ENCODE data around the gene POMGNT1.

The POMGNT1 gene

GRCh38 chr1:46210561-46210960 is 12.3 kb upstream of the POMGNT1 start:
- DNase-seq (ENCODE audit: low spot score), result no peak

DNA sequence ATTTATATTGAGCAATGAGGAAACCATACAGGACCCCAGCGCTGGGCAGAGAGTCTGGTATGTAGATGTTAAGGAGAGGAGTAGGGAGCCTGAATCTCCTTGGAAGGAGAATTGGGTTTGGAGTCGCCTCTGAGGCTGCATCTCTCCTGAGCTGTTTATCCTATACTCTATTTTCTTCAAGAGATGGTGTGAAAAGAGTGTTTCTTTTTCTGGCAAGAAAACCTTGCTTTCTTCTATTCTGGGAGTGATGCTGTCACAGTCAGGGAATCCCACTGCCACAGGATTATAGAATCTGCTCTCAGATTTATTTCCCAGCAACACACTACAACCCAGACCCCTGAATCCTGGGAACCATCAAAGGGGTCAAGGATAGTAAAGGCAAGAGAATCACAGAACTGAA is 8.2 kb upstream of the POMGNT1 start:
- DNase-seq (ENCODE audit: low spot score), result no peak

GRCh38 chr1:46205791-46206190 is 7.6 kb upstream of the POMGNT1 start:
- no peak for DNase-seq (ENCODE audit: low spot score)

- DNase-seq (ENCODE audit: low spot score), result no peak
Measured at GRCh38 chr1:46205141-46205540, 6.9 kb upstream of the POMGNT1 start.

GRCh38 chr1:46204406-46204742 is 6.1 kb upstream of the POMGNT1 start:
- DNase-seq (ENCODE audit: low spot score), result no peak

- no peak for DNase-seq (ENCODE audit: low spot score)
Measured at GRCh38 chr1:46203738-46204405, 5.6 kb upstream of the POMGNT1 start.

DNA sequence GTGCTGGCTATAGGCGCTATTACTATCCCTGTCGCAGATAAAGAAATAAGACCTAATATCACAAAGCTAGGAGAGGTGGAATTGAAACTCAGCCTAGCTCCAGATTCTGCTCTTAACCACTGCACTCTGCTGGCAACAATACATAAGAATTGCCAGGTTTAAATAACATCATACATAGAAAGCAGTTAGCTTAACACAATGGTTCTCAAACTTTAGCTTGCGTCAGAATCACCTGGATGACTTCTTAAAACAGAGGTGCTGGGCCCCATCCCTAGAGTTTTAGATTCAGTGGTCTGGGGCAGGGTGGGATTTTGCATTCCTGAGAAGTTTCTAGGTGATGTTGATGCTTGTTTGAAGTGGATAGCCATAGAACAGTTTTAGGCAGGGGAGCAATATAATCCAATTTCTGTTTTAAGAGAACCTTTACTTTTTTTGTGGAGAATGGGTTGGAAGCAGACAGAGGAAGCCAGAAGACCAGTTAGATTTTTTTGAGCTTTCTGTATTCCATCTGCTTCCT is 1.1 kb upstream of the POMGNT1 start:
- no peak for DNase-seq (ENCODE audit: low spot score)

- peak; percentile 55 for DNase-seq (ENCODE audit: low spot score)
Measured at GRCh38 chr1:46197560-46197963, 672 bp downstream of the POMGNT1 start.

- no peak for DNase-seq (ENCODE audit: low spot score)
Measured at GRCh38 chr1:46196609-46197008, 1.6 kb downstream of the POMGNT1 start.

DNA sequence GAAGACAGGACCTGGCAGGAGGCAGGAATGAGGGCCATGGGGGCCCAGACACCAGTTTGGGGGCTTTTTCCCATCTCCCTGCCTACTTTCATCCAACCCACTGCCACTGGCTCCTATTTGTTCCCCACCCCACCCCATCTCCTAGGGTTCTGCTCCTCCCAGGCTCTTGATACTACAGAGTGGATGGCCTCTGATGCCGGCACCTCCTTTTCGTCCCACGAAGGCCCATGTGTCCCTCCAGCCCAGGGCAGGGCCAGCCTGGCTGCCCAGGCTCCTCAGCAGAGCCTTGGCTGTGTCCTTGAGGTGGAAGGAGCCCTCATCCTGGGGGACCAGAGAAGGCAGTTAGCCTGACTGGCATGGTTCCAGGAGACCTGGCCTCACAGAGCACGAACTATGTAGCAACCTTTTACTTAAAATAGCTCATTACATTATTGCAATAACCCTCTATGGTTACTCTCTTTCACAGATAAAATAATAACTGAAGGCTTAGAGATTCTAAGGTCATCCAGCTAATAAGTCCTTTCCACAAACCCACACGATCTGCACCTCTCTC is 3.5 kb downstream of the POMGNT1 start:
- DNase-seq (ENCODE audit: low spot score), result no peak

DNA sequence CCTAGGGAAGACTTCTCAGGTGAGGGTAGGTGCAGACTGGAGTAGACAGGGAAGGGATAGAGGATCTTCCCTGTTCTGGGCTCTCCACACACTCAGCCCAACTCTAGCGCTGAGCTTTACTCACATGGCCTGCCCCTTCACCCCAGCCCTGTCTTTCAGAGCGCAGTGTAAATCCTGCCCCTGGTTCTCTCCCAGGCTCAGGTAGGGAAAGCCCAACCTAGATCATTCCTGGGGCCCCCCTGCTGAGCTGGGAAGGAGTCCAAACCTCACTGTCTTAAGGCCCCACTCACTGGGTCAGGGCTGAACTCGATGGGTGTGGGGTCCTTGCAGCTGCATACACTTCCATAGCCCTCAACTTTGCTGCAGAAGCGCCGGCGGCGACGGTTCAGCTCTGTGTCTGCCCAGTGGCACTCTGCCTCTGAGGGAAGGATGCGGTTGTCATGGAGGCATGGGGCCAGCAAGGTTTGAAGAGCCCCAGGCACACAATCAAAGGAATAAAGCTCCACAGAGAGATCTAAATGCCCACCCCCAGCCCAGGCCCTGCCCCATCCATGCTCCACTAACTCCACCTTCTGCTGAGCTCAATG is 4.2 kb downstream of the POMGNT1 start:
- DNase-seq (ENCODE audit: low spot score), result no peak

DNA sequence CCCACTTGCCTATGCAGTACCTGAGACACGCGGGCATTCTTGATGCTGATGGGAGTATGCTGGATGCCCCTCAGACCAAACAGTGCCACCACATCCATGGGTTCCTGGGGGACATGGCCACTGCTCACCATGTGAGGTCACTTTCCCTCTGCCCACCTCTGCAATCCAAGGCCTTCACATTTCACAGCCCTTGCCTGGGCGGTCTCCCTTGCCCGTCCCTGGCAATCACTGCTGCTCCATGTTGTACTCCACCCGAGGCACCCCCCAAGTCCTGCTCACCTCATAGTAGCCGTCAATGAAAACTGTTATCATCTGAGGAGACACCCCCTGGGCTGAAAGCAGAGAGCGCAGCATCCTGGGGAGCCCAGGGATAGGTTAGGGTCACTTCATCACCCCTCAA is 4.9 kb downstream of the POMGNT1 start:
- peak; percentile 60 for DNase-seq (ENCODE audit: low spot score)

- DNase-seq (ENCODE audit: low spot score), result peak; percentile 56
Measured at GRCh38 chr1:46192171-46192570, 6.1 kb downstream of the POMGNT1 start.

DNA sequence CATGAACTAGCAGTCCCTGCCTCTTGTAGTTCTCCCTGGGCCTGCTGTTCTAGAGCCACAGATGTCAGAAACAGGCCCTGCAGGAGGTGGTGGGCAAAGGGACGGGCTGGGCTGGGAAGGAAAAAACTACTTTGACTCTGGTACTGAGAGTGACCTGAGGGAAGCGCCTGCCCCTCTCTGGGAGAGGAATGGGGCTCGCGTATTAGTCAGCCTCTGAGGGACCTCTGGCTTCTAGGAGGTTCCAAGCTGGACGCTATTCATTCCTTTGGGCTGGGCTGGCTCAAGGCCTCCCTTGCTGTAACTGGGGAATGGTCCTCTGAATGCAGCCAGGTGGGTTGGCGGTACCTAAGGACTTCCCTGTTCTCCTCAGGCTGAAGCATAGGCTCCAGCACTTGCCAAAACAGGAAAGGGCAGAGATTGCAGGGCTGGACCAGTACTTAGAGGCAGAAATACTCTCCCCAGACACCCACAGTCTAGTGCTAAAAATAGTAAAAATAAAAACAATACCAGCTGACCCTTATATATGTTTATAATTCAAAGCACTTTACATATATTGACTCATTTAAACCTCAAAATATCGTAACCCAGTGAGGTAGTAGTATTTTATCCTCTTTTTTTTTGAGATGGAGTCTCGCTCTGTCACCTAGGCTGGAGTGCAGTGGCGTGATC is 7.1 kb downstream of the POMGNT1 start:
- DNase-seq (ENCODE audit: low spot score), result peak; percentile 45

- peak; percentile 38 for DNase-seq (ENCODE audit: low spot score)
Measured at GRCh38 chr1:46190539-46190938, 7.7 kb downstream of the POMGNT1 start.

DNA sequence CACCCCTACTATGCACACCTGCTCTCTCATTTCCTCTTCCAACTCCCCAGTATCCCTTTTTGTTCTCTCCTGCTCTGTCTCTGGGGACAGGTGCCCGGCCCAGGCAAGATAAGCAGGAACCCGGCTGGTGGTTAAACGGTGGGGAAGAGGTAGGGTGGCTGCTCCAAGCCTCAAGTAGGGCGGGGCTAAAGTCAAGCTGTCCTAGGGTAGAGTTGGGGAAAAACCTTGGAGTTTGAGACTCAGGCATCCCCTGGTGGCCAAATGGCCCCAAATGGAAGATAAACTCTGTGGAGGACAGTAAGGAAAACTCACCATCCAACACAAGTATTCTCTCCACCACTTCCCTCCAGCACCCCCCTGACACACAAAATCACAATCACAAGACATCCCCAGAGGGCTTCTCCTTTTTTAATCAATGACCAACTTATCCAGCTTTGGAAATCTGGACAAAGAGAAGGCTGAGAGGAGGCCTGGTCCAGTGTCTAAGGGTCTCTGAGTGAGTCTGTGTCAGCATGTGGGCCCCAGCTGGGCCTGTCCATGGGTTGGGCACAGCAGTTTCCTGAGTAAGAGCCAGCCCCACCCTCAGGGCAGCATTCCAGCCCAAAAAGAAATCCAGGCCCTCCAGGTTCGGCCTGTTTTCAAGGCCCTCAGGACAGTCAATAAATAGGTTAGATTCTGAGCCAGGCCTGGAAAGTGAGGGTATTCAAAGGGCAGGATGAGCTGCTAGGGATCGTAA is 9.8 kb downstream of the POMGNT1 start:
- no peak for DNase-seq (ENCODE audit: low spot score)

- no peak for DNase-seq (ENCODE audit: low spot score)
Measured at GRCh38 chr1:46187106-46187869, 10.9 kb downstream of the POMGNT1 start.

- no peak for DNase-seq (ENCODE audit: low spot score)
Measured at GRCh38 chr1:46186076-46186475, 12.2 kb downstream of the POMGNT1 start.

- no peak for DNase-seq (ENCODE audit: low spot score)
Measured at GRCh38 chr1:46184920-46185658, 13.1 kb downstream of the POMGNT1 start.

DNA sequence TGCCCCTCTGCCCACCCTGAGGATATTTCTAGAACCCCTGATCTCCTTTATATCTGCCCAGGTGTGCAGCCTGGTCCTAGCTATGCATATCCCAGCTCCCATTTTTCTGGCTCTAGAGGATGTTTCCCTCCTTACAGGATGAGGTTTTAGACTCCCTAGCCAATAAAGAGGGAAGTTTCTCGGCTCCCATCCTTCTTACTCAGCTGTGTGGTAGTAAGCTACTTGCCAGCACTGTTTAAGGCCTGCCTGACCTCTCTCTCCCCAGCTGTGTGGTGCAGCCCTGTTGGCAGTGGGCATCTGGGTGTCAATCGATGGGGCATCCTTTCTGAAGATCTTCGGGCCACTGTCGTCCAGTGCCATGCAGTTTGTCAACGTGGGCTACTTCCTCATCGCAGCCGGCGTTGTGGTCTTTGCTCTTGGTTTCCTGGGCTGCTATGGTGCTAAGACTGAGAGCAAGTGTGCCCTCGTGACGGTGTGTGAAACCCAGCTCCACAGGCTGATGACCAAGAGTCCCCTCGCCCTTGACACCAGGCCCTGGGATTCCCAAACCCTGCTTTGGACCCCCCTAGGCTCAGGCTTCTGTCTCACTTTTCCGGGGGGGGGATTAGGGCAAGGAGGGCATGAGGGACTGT is 14.2 kb downstream of the POMGNT1 start:
- DNase-seq (ENCODE audit: low spot score), result peak; percentile 42

Measured in left forelimb (tissue), 1 donor.